H9 (cell line): Measurements from ENCODE around the gene SMARCD3. TPM values are rescaled to one million over a fixed set of nuclear protein-coding genes. Genes with fewer than 3 reads are reported as not detected.

Experiments used
- DNase-seq: peaks from one replicate; pipeline ENCODE4 v3.0.0-alpha.2; 2017
- H2AFZ ChIP-seq: one replicate; pipeline ENCODE4 v1.6.1; 2013; ENCODE audit warnings: mild to moderate bottlenecking, low read length, control low read depth, moderate library complexity
- H2AK5ac ChIP-seq: 2 replicates; pipeline ENCODE4 v1.6.1; 2013; ENCODE audit warnings: low read length, control low read depth, mixed read lengths; ENCODE audit not compliant: insufficient read length
- H2BK120ac ChIP-seq: one replicate; pipeline ENCODE4 v1.6.1; 2013; ENCODE audit warnings: low read depth, mild to moderate bottlenecking, low read length, control low read depth, inconsistent platforms; ENCODE audit not compliant: poor library complexity, severe bottlenecking
- H2BK12ac ChIP-seq: 2 replicates; pipeline ENCODE4 v1.6.1; 2013; ENCODE audit warnings: low read length, control low read depth, mixed read lengths, low read depth; ENCODE audit not compliant: insufficient read length
- H2BK15ac ChIP-seq: 2 replicates; pipeline ENCODE4 v1.6.1; 2013; ENCODE audit warnings: low read depth, low read length, control low read depth
- H2BK20ac ChIP-seq: one replicate; pipeline ENCODE4 v1.6.1; 2013; ENCODE audit warnings: low read depth, mild to moderate bottlenecking, low read length, control low read depth, inconsistent platforms; ENCODE audit not compliant: poor library complexity, severe bottlenecking
- H2BK5ac ChIP-seq: 2 replicates; pipeline ENCODE4 v1.6.1; 2013; ENCODE audit warnings: low read length, control low read depth, mixed read lengths; ENCODE audit not compliant: insufficient read length
- H3K14ac ChIP-seq: 2 replicates; pipeline ENCODE4 v1.6.1; 2013; ENCODE audit warnings: low read length, control low read depth; ENCODE audit not compliant: insufficient read depth
- H3K18ac ChIP-seq: 2 replicates; pipeline ENCODE4 v1.6.1; 2013; ENCODE audit warnings: low read depth, mild to moderate bottlenecking, mixed read lengths, low read length, control low read depth; ENCODE audit not compliant: insufficient read length
- H3K23ac ChIP-seq: 2 replicates; pipeline ENCODE4 v1.6.1; 2013; ENCODE audit warnings: low read length, control low read depth, mixed read lengths, low read depth; ENCODE audit not compliant: insufficient read length
- H3K23me2 ChIP-seq: 2 replicates; pipeline ENCODE4 v1.6.1; 2013; ENCODE audit warnings: low read depth, mild to moderate bottlenecking, mixed read lengths, low read length, control low read depth; ENCODE audit not compliant: insufficient read length, poor library complexity, severe bottlenecking
- H3K27ac ChIP-seq: 2 replicates; pipeline ENCODE4 v1.5.1; 2013; ENCODE audit warnings: low read length, control low read depth, mixed read lengths, low read depth; ENCODE audit not compliant: insufficient read length
- H3K27me3 ChIP-seq: 2 replicates; pipeline ENCODE4 v1.6.1; 2013; ENCODE audit warnings: low read length, control low read depth, inconsistent platforms; ENCODE audit not compliant: insufficient read depth
- H3K4ac ChIP-seq: 2 replicates; pipeline ENCODE4 v1.6.1; 2013; ENCODE audit warnings: low read depth, mild to moderate bottlenecking, control low read depth, inconsistent platforms, low read length, moderate library complexity
- H3K4me1 ChIP-seq: 2 replicates; pipeline ENCODE4 v1.6.1; 2013; ENCODE audit warnings: low read length, control low read depth, inconsistent platforms; ENCODE audit not compliant: insufficient read depth
- H3K4me2 ChIP-seq: 2 replicates; pipeline ENCODE4 v1.6.1; 2013; ENCODE audit warnings: low read length, control low read depth, mixed read lengths; ENCODE audit not compliant: insufficient read length, insufficient read depth
- H3K56ac ChIP-seq: 2 replicates; pipeline ENCODE4 v1.6.1; 2013; ENCODE audit warnings: low read depth, mild to moderate bottlenecking, mixed read lengths, low read length, control low read depth; ENCODE audit not compliant: insufficient read length
- H3K79me1 ChIP-seq: 2 replicates; pipeline ENCODE4 v1.6.1; 2013; ENCODE audit warnings: low read depth, mild to moderate bottlenecking, moderate library complexity, low read length, control low read depth, inconsistent platforms; ENCODE audit not compliant: insufficient read depth, poor library complexity, severe bottlenecking
- H3K79me2 ChIP-seq: 2 replicates; pipeline ENCODE4 v1.6.1; 2013; ENCODE audit warnings: low read length, control low read depth, inconsistent platforms; ENCODE audit not compliant: insufficient read depth
- H3K9ac ChIP-seq: 2 replicates; pipeline ENCODE4 v1.6.1; 2013; ENCODE audit warnings: low read length, control low read depth, mixed read lengths; ENCODE audit not compliant: insufficient read length; ENCODE audit errors: extremely low read depth
- H3K9me3 ChIP-seq: one replicate; pipeline ENCODE4 v1.6.1; 2013; ENCODE audit warnings: low read depth, low read length, inconsistent platforms; ENCODE audit not compliant: control insufficient read depth
- H3T11ph ChIP-seq: one replicate; pipeline ENCODE4 v1.6.1; 2013; ENCODE audit warnings: mild to moderate bottlenecking, low read length, control low read depth, inconsistent platforms
- H4K20me1 ChIP-seq: one replicate; pipeline ENCODE4 v1.6.1; 2013; ENCODE audit not compliant: control insufficient read depth, insufficient read length, insufficient read depth
- H4K5ac ChIP-seq: 2 replicates; pipeline ENCODE4 v1.6.1; 2013; ENCODE audit warnings: low read depth, mild to moderate bottlenecking, mixed read lengths, low read length, control low read depth; ENCODE audit not compliant: insufficient read length
- H4K8ac ChIP-seq: replicated peaks from 2 replicates; pipeline ENCODE4 v1.6.1; 2013; ENCODE audit warnings: low read length, control low read depth, mixed read lengths, low read depth; ENCODE audit not compliant: insufficient read length
- H4K91ac ChIP-seq: 2 replicates; pipeline ENCODE4 v1.6.1; 2013; ENCODE audit warnings: low read depth, mild to moderate bottlenecking, moderate library complexity, mixed read lengths, low read length, control low read depth; ENCODE audit not compliant: insufficient read length
- H3K27ac Mint-ChIP-seq, 3 experiments: 2 replicates in 2 of 3; 3 replicates in 1 of 3; pipeline ENCODE4 v1.8.0; 2020 to 2021; ENCODE audit warnings: mixed read lengths in 3 of 3, mild to moderate bottlenecking in 1 of 3, moderate library complexity in 1 of 3
- H3K27me3 Mint-ChIP-seq: 2 replicates; pipeline ENCODE4 v1.8.0; 2021; ENCODE audit warnings: low read depth, mild to moderate bottlenecking, moderate library complexity, mixed read lengths
- H3K36me3 Mint-ChIP-seq, 3 experiments: 2 replicates in 2 of 3; 3 replicates in 1 of 3; pipeline ENCODE4 v1.8.0; 2020 to 2021; ENCODE audit warnings: low read depth in 3 of 3, mixed read lengths in 3 of 3; ENCODE audit not compliant: insufficient read depth in 1 of 3
- H3K4me1 Mint-ChIP-seq, 2 experiments: 2 replicates each; pipeline ENCODE4 v1.8.0; 2020; ENCODE audit warnings: mixed read lengths in 2 of 2
- H3K4me3 Mint-ChIP-seq, 2 experiments: 2 replicates in 1 of 2; 3 replicates in 1 of 2; pipeline ENCODE4 v1.8.0; 2020 to 2021; ENCODE audit warnings: mild to moderate bottlenecking in 2 of 2, mixed read lengths in 2 of 2, moderate library complexity in 1 of 2
- H3K9me3 Mint-ChIP-seq, 2 experiments: 2 replicates in 1 of 2; 3 replicates in 1 of 2; pipeline ENCODE4 v1.8.0; 2020; ENCODE audit warnings: mild to moderate bottlenecking in 2 of 2, mixed read lengths in 2 of 2, moderate library complexity in 1 of 2
- CTCF ChIP-seq: fragments of 200-600 bp; sonication (generic); conservative IDR thresholded peaks from 3 replicates; pipeline ENCODE4 v1.8.0; 2021; ENCODE audit warnings: antibody characterized with exemption, mild to moderate bottlenecking
- WGBS: extraction: QIAGEN DNeasy Blood & Tissue Kit; methylation state at CpG from one replicate; pipeline ENCODE4 v1.1.7; 2013; ENCODE audit warnings: missing lambda C conversion rate, low lambda C conversion rate, mixed read lengths; ENCODE audit not compliant: insufficient read length; ENCODE audit errors: extremely low coverage; 5-methylcytosine and 5-hydroxymethylcytosine counted together
- total RNA-seq: library from RNA; stranded (reverse); gene quantifications from 2 replicates; pipeline ENCODE4 v1.2.1, GENCODE V29; 2021

Gene SMARCD3
- total RNA-seq, 1 experiment from 2014 or later, result 5.0 TPM

DNA sequence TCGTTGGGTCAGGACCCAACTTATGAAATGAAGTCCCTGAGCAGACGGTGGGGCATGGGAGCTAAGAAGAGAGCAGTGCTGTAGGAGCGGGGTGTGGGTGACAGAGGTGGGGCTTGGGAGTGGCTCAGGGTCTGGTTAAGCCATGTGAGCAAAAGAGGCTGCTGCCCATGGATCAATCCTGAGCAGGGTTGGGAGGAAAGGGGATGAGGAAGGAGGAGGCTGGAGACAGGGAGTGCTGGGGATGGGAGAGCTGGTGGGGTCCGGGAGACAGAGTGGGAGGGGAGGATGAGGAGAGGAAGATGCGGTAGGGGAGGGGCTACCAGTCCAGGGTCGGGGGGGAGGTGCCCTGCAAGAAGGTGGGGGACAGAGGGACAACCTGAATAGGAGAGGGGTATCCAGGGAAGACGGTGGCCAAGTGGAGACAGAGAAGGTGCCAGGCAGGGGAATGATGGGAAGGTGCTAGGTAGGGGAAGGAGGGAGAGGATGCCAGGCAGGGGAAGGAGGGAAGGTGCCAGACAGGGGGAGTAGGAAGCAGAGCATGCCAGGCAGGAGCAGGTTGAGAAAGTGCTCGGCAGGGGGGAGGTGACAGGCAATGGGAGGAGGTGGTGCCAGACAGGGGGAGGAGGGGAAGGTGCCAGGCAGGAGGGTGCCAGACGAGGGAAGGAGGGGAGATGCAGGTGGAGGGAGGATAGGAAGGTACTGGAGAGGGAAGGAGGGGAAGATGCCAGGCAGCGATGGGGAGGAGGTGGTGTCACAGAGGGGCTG lies 27.5 kb upstream of the SMARCD3 start:
- no CpG with 5 or more reads among the region's 10 CpGs for WGBS
- no peak overlapping the region for H3K27ac Mint-ChIP-seq
- Histone ChIP-seq H2BK20ac (no peak overlapping the region), H3K9ac (no peak overlapping the region), H2AK5ac (no peak overlapping the region), H3K4ac (no peak overlapping the region), H4K20me1 (no peaks in the 10 kb centered on the region), H3K23me2 (no peaks in the 10 kb centered on the region), H2BK12ac (no peak overlapping the region), H3K79me1 (no peaks in the 10 kb centered on the region), H3K4me1 (no peaks in the 10 kb centered on the region), H4K8ac (no peak overlapping the region), H4K5ac (no peak overlapping the region), H2BK5ac (no peak overlapping the region), H2AFZ (no peak overlapping the region), H3K23ac (no peak overlapping the region), H2BK120ac (no peak overlapping the region), H3K9me3 (no peaks in the 10 kb centered on the region), H4K91ac (no peak overlapping the region), H3K27ac (no peak overlapping the region), H3K14ac (no peak overlapping the region), H3T11ph (no peak overlapping the region), H3K27me3 (no peaks in the 10 kb centered on the region; the same call in 1 of the 2 replicates), H3K4me2 (peak overlapping the region; percentile 32), H2BK15ac (no peak overlapping the region), H3K79me2 (no peaks in the 10 kb centered on the region), H3K56ac (no peak overlapping the region), H3K18ac (no peak overlapping the region)
- H3K9me3 Mint-ChIP-seq, result no peaks in the 10 kb centered on the region
- H3K4me1 Mint-ChIP-seq, result peaks cover 6 to 19% of the 10 kb centered on the region in 2 experiments
- H3K4me3 Mint-ChIP-seq, result peak overlapping the region; percentile 43 to 71; a peak in 3 of 5 replicates
- H3K36me3 Mint-ChIP-seq, result no peaks in the 10 kb centered on the region; a peak in 1 of 7 replicates
- TF ChIP-seq CTCF, result no peak
- H3K27me3 Mint-ChIP-seq, result peaks cover 66% of the 10 kb centered on the region
- no peak for DNase-seq
